PC-3 (cell line): ENCODE results near the gene SAMSN1. TPM values are rescaled to one million over a fixed set of nuclear protein-coding genes. Genes with fewer than 3 reads are reported as not detected.
A peak's percentile ranks its signal among the peaks of the same experiment; 100 is the strongest.

Experiments used
- ATAC-seq: fragments of 200-7000 bp; cut with Tn5 transposase; 2 replicates; pipeline ENCODE4 v1.9.1; 2020; ENCODE audit warnings: mild to moderate bottlenecking, moderate library complexity
- BruUV-seq: library from RNA; stranded (reverse); fragments of 400-500 nt; replicated peaks from 2 replicates; lab custom pipeline; 2021; lab: Mats Ljungman, UMichigan
- CTCF ChIA-PET: fragments of 300-600 bp; sonication (Branson Sonifier 250); formaldehyde crosslinking; loops from one replicate; lab custom pipeline; 2022; ENCODE audit warnings: antibody characterized with exemption; lab: Charles Lee
- POLR2A ChIA-PET: fragments of 300-600 bp; sonication (Branson Sonifier 250); formaldehyde crosslinking; loops from one replicate; lab custom pipeline; 2022; ENCODE audit warnings: antibody characterized with exemption; ENCODE audit not compliant: unreplicated experiment; lab: Charles Lee
- DNase-seq: peaks from one replicate; pipeline ENCODE4 v3.0.0-alpha.2; 2015
- H2AFZ ChIP-seq: fragments of 300-600 bp; sonication (generic); 2 replicates; pipeline ENCODE4 v1.6.0; 2016; ENCODE audit warnings: antibody characterized with exemption, low read length
- H3F3A ChIP-seq: fragments of 300-600 bp; sonication (generic); one replicate; pipeline ENCODE4 v1.6.0; 2017; ENCODE audit warnings: antibody characterized with exemption, low read length, control low read depth, mild to moderate bottlenecking; ENCODE audit not compliant: unreplicated experiment
- H3K27ac ChIP-seq: fragments of 300-600 bp; sonication (generic); 2 replicates; pipeline ENCODE4 v1.5.1; 2016; ENCODE audit warnings: mild to moderate bottlenecking, low read length
- H3K27me3 ChIP-seq: fragments of 300-600 bp; sonication (generic); 2 replicates; pipeline ENCODE4 v1.6.1; 2016; ENCODE audit warnings: low read length, mixed read lengths
- H3K36me3 ChIP-seq: fragments of 300-600 bp; sonication (generic); 2 replicates; pipeline ENCODE4 v1.6.1; 2016; ENCODE audit warnings: low read depth, mixed run types, low read length, mixed read lengths
- H3K4me1 ChIP-seq: fragments of 300-600 bp; sonication (generic); 2 replicates; pipeline ENCODE4 v1.5.1; 2016; ENCODE audit warnings: low read length; ENCODE audit not compliant: insufficient read depth
- H3K4me2 ChIP-seq: fragments of 300-600 bp; sonication (generic); 2 replicates; pipeline ENCODE4 v1.6.0; 2016; ENCODE audit warnings: low read length
- H3K4me3 ChIP-seq: fragments of 300-600 bp; sonication (generic); 2 replicates; pipeline ENCODE4 v1.5.1; 2016; ENCODE audit warnings: mild to moderate bottlenecking, low read length, mixed read lengths
- H3K79me2 ChIP-seq: fragments of 300-600 bp; sonication (generic); 2 replicates; pipeline ENCODE4 v1.6.1; 2017; ENCODE audit warnings: low read length, mixed read lengths
- H3K9ac ChIP-seq: fragments of 300-600 bp; sonication (generic); 2 replicates; pipeline ENCODE4 v1.6.0; 2016; ENCODE audit warnings: mild to moderate bottlenecking, low read length
- H3K9me2 ChIP-seq: fragments of 300-600 bp; sonication (generic); replicated peaks from 2 replicates; pipeline ENCODE4 v1.6.1; 2016; ENCODE audit warnings: mixed run types, low read length, mixed read lengths
- H3K9me3 ChIP-seq: fragments of 300-600 bp; sonication (generic); 2 replicates; pipeline ENCODE4 v1.6.1; 2016; ENCODE audit warnings: low read length, mixed read lengths
- H4K20me1 ChIP-seq: fragments of 300-600 bp; sonication (generic); 2 replicates; pipeline ENCODE4 v1.6.1; 2016; ENCODE audit warnings: low read length, mixed read lengths
- CTCF ChIP-seq: fragments of 300-600 bp; sonication (generic); conservative IDR thresholded peaks from 2 replicates; pipeline ENCODE4 v1.5.1; 2017; ENCODE audit warnings: antibody characterized with exemption, low read depth, mild to moderate bottlenecking, low read length
- EZH2 ChIP-seq: fragments of 300-600 bp; sonication (generic); IDR thresholded peaks from one replicate; pipeline ENCODE4 v1.6.1; 2017; ENCODE audit warnings: antibody characterized with exemption, mild to moderate bottlenecking, low read length; ENCODE audit not compliant: unreplicated experiment
- EZH2phosphoT487 ChIP-seq: fragments of 300-600 bp; sonication (generic); IDR thresholded peaks from 2 replicates; pipeline ENCODE4 v1.6.1; 2018; ENCODE audit warnings: mild to moderate bottlenecking, antibody characterized with exemption, low read length, borderline replicate concordance
- intact Hi-C: fragments of 100-400 bp; cut with micrococcal nuclease; formaldehyde crosslinking; loops from 2 replicates; pipeline ENCODE4 v1.9.0; 2023
- total RNA-seq: library from RNA; depleted of rRNA; stranded (reverse); fragments of >200 nt; gene quantifications from 2 replicates; pipeline ENCODE4 v1.2.3, GENCODE V29; 2014

SAMSN1 gene
- total RNA-seq, 1 experiment from 2014 or later: not detected

GRCh38 chr21:14593230-14593629, 47.1 kb upstream of the SAMSN1 start:
- POLR2A ChIA-PET: no interaction called here
- Histone ChIP-seq H3K9ac (no peak overlapping the region), H3K4me1 (no peaks in the 10 kb centered on the region), H3K4me3 (no peak overlapping the region), H3K4me2 (no peak overlapping the region), H3K79me2 (no peaks in the 10 kb centered on the region), H4K20me1 (no peaks in the 10 kb centered on the region), H3K9me3 (no peaks in the 10 kb centered on the region), H3F3A (no peaks in the 10 kb centered on the region), H3K36me3 (no peaks in the 10 kb centered on the region), H3K27me3 (no peaks in the 10 kb centered on the region), H3K9me2 (no peaks in the 10 kb centered on the region), H3K27ac (no peak overlapping the region), H2AFZ (no peak overlapping the region)
- TF ChIP-seq EZH2: no peak
- no peak for TF ChIP-seq EZH2phosphoT487
- TF ChIP-seq CTCF: no peak
- DNase-seq: no peak
- intact Hi-C loops: no loop called here
- ATAC-seq: no peak
- CTCF ChIA-PET: no interaction called here
- no TSS peak for BruUV-seq

- Histone ChIP-seq H3K79me2 (no peaks in the 10 kb centered on the region), H3K4me1 (no peaks in the 10 kb centered on the region), H3K36me3 (no peaks in the 10 kb centered on the region), H3K9me2 (no peaks in the 10 kb centered on the region), H3K27ac (no peak overlapping the region), H3K9ac (no peak overlapping the region), H3K4me3 (no peak overlapping the region), H3K9me3 (no peaks in the 10 kb centered on the region), H3F3A (no peaks in the 10 kb centered on the region), H4K20me1 (no peaks in the 10 kb centered on the region), H2AFZ (no peak overlapping the region), H3K4me2 (no peak overlapping the region), H3K27me3 (no peaks in the 10 kb centered on the region)
- TF ChIP-seq EZH2: no peak
- no peak for TF ChIP-seq CTCF
- no peak for TF ChIP-seq EZH2phosphoT487
- ChIA-PET CTCF (no interaction called here), POLR2A (no interaction called here)
- ATAC-seq (no peak), DNase-seq (no peak)
- no TSS peak for BruUV-seq
- intact Hi-C loops: no loop called here
Measured at GRCh38 chr21:14592296-14593000, 46.3 kb upstream of the SAMSN1 start.

- CTCF ChIA-PET: interaction anchor here (0.8 kb wide), 1 partner anchor 146 kb away, joined by 4 read pairs; no protein-coding TSS in a partner anchor
- POLR2A ChIA-PET: no interaction called here
- intact Hi-C loops: no loop called here
- H3K79me2 ChIP-seq: no peaks in the 10 kb centered on the region
- H3K4me1 ChIP-seq: no peaks in the 10 kb centered on the region
- ATAC-seq: no peak
- H3K4me3 ChIP-seq: no peak overlapping the region
- no peak overlapping the region for H3K9ac ChIP-seq
- no peaks in the 10 kb centered on the region for H3K9me3 ChIP-seq
- peak; percentile 26 for DNase-seq
- no peaks in the 10 kb centered on the region for H3K36me3 ChIP-seq
- no peaks in the 10 kb centered on the region for H3K9me2 ChIP-seq
- H2AFZ ChIP-seq: no peak overlapping the region
- no TSS peak for BruUV-seq
- H4K20me1 ChIP-seq: no peaks in the 10 kb centered on the region
- H3K27me3 ChIP-seq: no peaks in the 10 kb centered on the region
- no peak for TF ChIP-seq CTCF
- no peak for TF ChIP-seq EZH2phosphoT487
- H3F3A ChIP-seq: no peaks in the 10 kb centered on the region
- H3K4me2 ChIP-seq: no peak overlapping the region
- no peak overlapping the region for H3K27ac ChIP-seq
Measured at GRCh38 chr21:14591882-14592281, 45.8 kb upstream of the SAMSN1 start.
